ENCODE results near the gene DPYD. TPM values are rescaled to one million over a fixed set of nuclear protein-coding genes. Genes with fewer than 3 reads are reported as not detected.

Gene DPYD
- total RNA-seq, 2 experiments from 2014 or later = 34.4 to 35.9 TPM

GRCh38 chr1:97073169-97073568 lies 847.7 kb downstream of the DPYD start:
- Mint-ChIP-seq H3K4me1 (ENCODE audit: low read depth) (no peaks in the 10 kb centered on the region), H3K36me3 (ENCODE audit: low read depth) (peaks cover 12% of the 10 kb centered on the region), H3K27me3 (no peaks in the 10 kb centered on the region), H3K27ac (no peak overlapping the region), H3K4me3 (no peak overlapping the region), H3K9me3 (no peaks in the 10 kb centered on the region)
- ChIA-PET CTCF (no interaction called here), POLR2A (no interaction called here)
- H3K4me1 ChIP-seq (ENCODE audit: insufficient read depth, low read length) = no peaks in the 10 kb centered on the region
- no peak overlapping the region for H3K27ac ChIP-seq (ENCODE audit: low read depth in 1 of 2, low read length in 2 of 2)
- DNase-seq = no peak
- H3K36me3 ChIP-seq (ENCODE audit: insufficient read depth, low read length) = no peaks in the 10 kb centered on the region
- H3K4me3 ChIP-seq (ENCODE audit: low read length) = no peak overlapping the region
- TF ChIP-seq CTCF (IDR thresholded peaks at IDR 0.05) = no peak
- no peaks in the 10 kb centered on the region for H3K27me3 ChIP-seq (ENCODE audit: control insufficient read depth in 1 of 2, insufficient read depth in 2 of 2, low read length in 2 of 2)
- intact Hi-C loops (cut with DNase I, micrococcal nuclease) = no loop called here
- no peak for ATAC-seq (ENCODE audit: poor library complexity)
- H3K9me3 ChIP-seq (ENCODE audit: control insufficient read depth in 1 of 2, insufficient read depth in 1 of 2, low read length in 2 of 2) = no peaks in the 10 kb centered on the region

GRCh38 chr1:97071173-97071572 lies 849.7 kb downstream of the DPYD start:
- H3K36me3 Mint-ChIP-seq (ENCODE audit: low read depth) = peaks cover 1% of the 10 kb centered on the region

GRCh38 chr1:97070376-97070775 lies 850.5 kb downstream of the DPYD start:
- no peaks in the 10 kb centered on the region for H3K27me3 ChIP-seq (ENCODE audit: control insufficient read depth in 1 of 2, insufficient read depth in 2 of 2, low read length in 2 of 2)
- no peaks in the 10 kb centered on the region for H3K36me3 ChIP-seq (ENCODE audit: insufficient read depth, low read length)
- no peak overlapping the region for H3K27ac ChIP-seq (ENCODE audit: low read depth in 1 of 2, low read length in 2 of 2)
- no peaks in the 10 kb centered on the region for H3K4me1 Mint-ChIP-seq (ENCODE audit: low read depth)
- ChIA-PET POLR2A (no interaction called here), CTCF (no interaction called here)
- no peaks in the 10 kb centered on the region for H3K27me3 Mint-ChIP-seq
- intact Hi-C loops (cut with DNase I, micrococcal nuclease) = no loop called here
- no peak overlapping the region for H3K4me3 ChIP-seq (ENCODE audit: low read length)
- H3K36me3 Mint-ChIP-seq (ENCODE audit: low read depth) = no peaks in the 10 kb centered on the region
- H3K9me3 ChIP-seq (ENCODE audit: control insufficient read depth in 1 of 2, insufficient read depth in 1 of 2, low read length in 2 of 2) = no peaks in the 10 kb centered on the region
- H3K27ac Mint-ChIP-seq = no peak overlapping the region
- H3K4me1 ChIP-seq (ENCODE audit: insufficient read depth, low read length) = no peaks in the 10 kb centered on the region
- H3K4me3 Mint-ChIP-seq = no peak overlapping the region
- no peaks in the 10 kb centered on the region for H3K9me3 Mint-ChIP-seq
- DNase-seq = no peak
- no peak for TF ChIP-seq CTCF (IDR thresholded peaks at IDR 0.05)
- ATAC-seq (ENCODE audit: poor library complexity) = no peak

More at GRCh38 chr1:97071173-97071572, 849.7 kb downstream of the DPYD start:
- H3K4me3 Mint-ChIP-seq = no peak overlapping the region
- no peak overlapping the region for H3K27ac ChIP-seq (ENCODE audit: low read depth in 1 of 2, low read length in 2 of 2)
- no peaks in the 10 kb centered on the region for H3K27me3 Mint-ChIP-seq
- H3K4me3 ChIP-seq (ENCODE audit: low read length) = no peak overlapping the region
- no peaks in the 10 kb centered on the region for H3K27me3 ChIP-seq (ENCODE audit: control insufficient read depth in 1 of 2, insufficient read depth in 2 of 2, low read length in 2 of 2)
- ATAC-seq (ENCODE audit: poor library complexity) (no peak), DNase-seq (no peak)
- H3K4me1 ChIP-seq (ENCODE audit: insufficient read depth, low read length) = no peaks in the 10 kb centered on the region
- no peaks in the 10 kb centered on the region for H3K36me3 ChIP-seq (ENCODE audit: insufficient read depth, low read length)
- no peak for TF ChIP-seq CTCF (IDR thresholded peaks at IDR 0.05)
- no peaks in the 10 kb centered on the region for H3K9me3 Mint-ChIP-seq
- ChIA-PET CTCF (no interaction called here), POLR2A (no interaction called here)
- no peak overlapping the region for H3K27ac Mint-ChIP-seq
- no peaks in the 10 kb centered on the region for H3K9me3 ChIP-seq (ENCODE audit: control insufficient read depth in 1 of 2, insufficient read depth in 1 of 2, low read length in 2 of 2)
- intact Hi-C loops (cut with DNase I, micrococcal nuclease) = no loop called here
- H3K4me1 Mint-ChIP-seq (ENCODE audit: low read depth) = no peaks in the 10 kb centered on the region

Data from CD4-positive, alpha-beta T cell (primary cell).